Neural cell (in vitro differentiated cells): ENCODE measurements around the gene SAE1. TPM values are rescaled to one million over a fixed set of nuclear protein-coding genes. Genes with fewer than 3 reads are reported as not detected.
"Not testable (repeated sequence)": the region's sequence is repeated elsewhere in the genome, so short reads cannot be mapped to it uniquely, and the experiment has no call there.

ENCODE experiments used
- H2AFZ ChIP-seq: fragments of 200-600, 300-800 bp; sonication (generic), shearing (Covaris generic); 2 replicates; pipeline ENCODE4 v1.6.0; 2014; ENCODE audit warnings: low read depth, mild to moderate bottlenecking, antibody characterized with exemption, low read length, moderate library complexity
- H3F3A ChIP-seq: fragments of 200-600 bp; shearing (Covaris generic); 2 replicates; pipeline ENCODE4 v1.6.1; 2016; ENCODE audit warnings: mild to moderate bottlenecking, moderate library complexity, mixed read lengths, antibody characterized with exemption, low read length; ENCODE audit not compliant: insufficient read depth, poor library complexity, severe bottlenecking
- H3K27ac ChIP-seq: fragments of 200-600, 300-800 bp; sonication (generic), shearing (Covaris generic); 2 replicates; pipeline ENCODE4 v1.5.1; 2014; ENCODE audit warnings: mild to moderate bottlenecking, low read length, moderate library complexity
- H3K27me3 ChIP-seq: fragments of 300-800, 200-600 bp; sonication (generic), shearing (Covaris generic); 2 replicates; pipeline ENCODE4 v1.6.0; 2014; ENCODE audit warnings: mild to moderate bottlenecking, low read depth, low read length, moderate library complexity; ENCODE audit not compliant: insufficient read depth
- H3K36me3 ChIP-seq: fragments of 300-800, 200-600 bp; sonication (generic), shearing (Covaris generic); 2 replicates; pipeline ENCODE4 v1.5.1; 2014; ENCODE audit warnings: mild to moderate bottlenecking, antibody characterized with exemption, low read length, moderate library complexity; ENCODE audit not compliant: insufficient read depth
- H3K4me2 ChIP-seq: fragments of 300-800, 200-600 bp; sonication (generic), shearing (Covaris generic); 2 replicates; pipeline ENCODE4 v1.6.0; 2014; ENCODE audit warnings: mild to moderate bottlenecking, low read length
- H3K4me3 ChIP-seq: fragments of 300-800, 200-600 bp; sonication (generic), shearing (Covaris generic); 2 replicates; pipeline ENCODE4 v1.5.1; 2014; ENCODE audit warnings: mild to moderate bottlenecking, low read length, moderate library complexity
- H3K79me2 ChIP-seq: fragments of 200-600 bp; shearing (Covaris generic); replicated peaks from 2 replicates; pipeline ENCODE4 v1.6.0; 2014; ENCODE audit warnings: mild to moderate bottlenecking, low read length, moderate library complexity; ENCODE audit not compliant: insufficient read depth
- H3K9ac ChIP-seq: fragments of 300-800, 200-600 bp; sonication (generic), shearing (Covaris generic); 2 replicates; pipeline ENCODE4 v1.6.1; 2016; ENCODE audit warnings: mild to moderate bottlenecking, low read length, mixed read lengths
- H3K9me2 ChIP-seq: fragments of 200-600 bp; shearing (Covaris generic); 2 replicates; pipeline ENCODE4 v1.6.1; 2016; ENCODE audit warnings: mild to moderate bottlenecking, low read length, mixed read lengths; ENCODE audit not compliant: insufficient read depth
- H3K9me3 ChIP-seq: fragments of 200-600, 300-800 bp; sonication (generic), shearing (Covaris generic); 2 replicates; pipeline ENCODE4 v1.6.1; 2016; ENCODE audit warnings: mild to moderate bottlenecking, mixed run types, low read length, moderate library complexity, mixed read lengths
- H4K20me1 ChIP-seq: fragments of 200-600 bp; shearing (Covaris generic); 2 replicates; pipeline ENCODE4 v1.6.1; 2016; ENCODE audit warnings: mild to moderate bottlenecking, mixed run types; ENCODE audit not compliant: insufficient read depth
- EP300 ChIP-seq: fragments of 450-650 bp; conservative IDR thresholded peaks from 2 replicates; pipeline ENCODE4 v1.6.1; 2014; ENCODE audit warnings: antibody characterized with exemption, mild to moderate bottlenecking, moderate library complexity; ENCODE audit not compliant: poor library complexity, severe bottlenecking
- EZH2 ChIP-seq: fragments of 200-600, 300-800 bp; shearing (Covaris generic), sonication (generic); IDR thresholded peaks from 2 replicates; pipeline ENCODE4 v1.6.1; 2014; ENCODE audit warnings: antibody characterized with exemption, low read length, borderline replicate concordance, mild to moderate bottlenecking; ENCODE audit not compliant: insufficient read depth, poor library complexity, severe bottlenecking
- MXI1 ChIP-seq: fragments of 450-650 bp; conservative IDR thresholded peaks from 2 replicates; pipeline ENCODE4 v1.6.1; 2014; ENCODE audit warnings: antibody characterized with exemption, mild to moderate bottlenecking; ENCODE audit not compliant: poor library complexity, severe bottlenecking
- POLR2AphosphoS5 ChIP-seq: IDR thresholded peaks from 2 replicates; pipeline ENCODE4 v1.6.1; 2012
- RAD21 ChIP-seq: fragments of 450-650 bp; conservative IDR thresholded peaks from 2 replicates; pipeline ENCODE4 v1.6.1; 2014; ENCODE audit warnings: antibody characterized with exemption, mild to moderate bottlenecking, moderate library complexity
- SMC3 ChIP-seq: fragments of 450-650 bp; conservative IDR thresholded peaks from 2 replicates; pipeline ENCODE4 v1.6.1; 2014; ENCODE audit warnings: antibody characterized with exemption, mild to moderate bottlenecking, moderate library complexity; ENCODE audit not compliant: poor library complexity
- TAF1 ChIP-seq: IDR thresholded peaks from 2 replicates; pipeline ENCODE4 v1.6.1; 2012; ENCODE audit warnings: low read depth
- polyA plus RNA-seq: library from polyadenylated mRNA; depleted of rRNA; stranded (reverse); fragments of >200 nt; gene quantifications from 2 replicates; pipeline ENCODE4 v1.2.3, GENCODE V29; 2014
- TF ChIP-seq, protein P1 (sequence below): fragments of 450-650 bp; IDR thresholded peaks from 2 replicates; pipeline ENCODE4 v1.5.1; 2014; ENCODE audit warnings: antibody characterized with exemption, mild to moderate bottlenecking, moderate library complexity; ENCODE audit not compliant: poor library complexity, severe bottlenecking
- TF ChIP-seq, protein P2 (sequence below): IDR thresholded peaks from 2 replicates; pipeline ENCODE4 v1.6.1; 2012; ENCODE audit warnings: borderline replicate concordance

SAE1 gene
- polyA plus RNA-seq, 1 donor from 2014 or later, result 178 TPM

GRCh38 chr19:47247308-47247990 lies 116.8 kb downstream of the SAE1 start:
- Histone ChIP-seq H2AFZ (no peak overlapping the region), H4K20me1 (no peaks in the 10 kb centered on the region), H3K9me2 (no peaks in the 10 kb centered on the region), H3K4me3 (no peak overlapping the region), H3K27me3 (no peaks in the 10 kb centered on the region), H3K9ac (no peak overlapping the region), H3K27ac (no peak overlapping the region), H3F3A (no peaks in the 10 kb centered on the region), H3K4me2 (no peak overlapping the region), H3K36me3 (no peaks in the 10 kb centered on the region), H3K79me2 (no peaks in the 10 kb centered on the region), H3K9me3 (no peaks in the 10 kb centered on the region)
- TF ChIP-seq RAD21 (peak; percentile 64), EZH2 (no peak), SMC3 (peak; percentile 76)
- TF ChIP-seq, protein P1, sequence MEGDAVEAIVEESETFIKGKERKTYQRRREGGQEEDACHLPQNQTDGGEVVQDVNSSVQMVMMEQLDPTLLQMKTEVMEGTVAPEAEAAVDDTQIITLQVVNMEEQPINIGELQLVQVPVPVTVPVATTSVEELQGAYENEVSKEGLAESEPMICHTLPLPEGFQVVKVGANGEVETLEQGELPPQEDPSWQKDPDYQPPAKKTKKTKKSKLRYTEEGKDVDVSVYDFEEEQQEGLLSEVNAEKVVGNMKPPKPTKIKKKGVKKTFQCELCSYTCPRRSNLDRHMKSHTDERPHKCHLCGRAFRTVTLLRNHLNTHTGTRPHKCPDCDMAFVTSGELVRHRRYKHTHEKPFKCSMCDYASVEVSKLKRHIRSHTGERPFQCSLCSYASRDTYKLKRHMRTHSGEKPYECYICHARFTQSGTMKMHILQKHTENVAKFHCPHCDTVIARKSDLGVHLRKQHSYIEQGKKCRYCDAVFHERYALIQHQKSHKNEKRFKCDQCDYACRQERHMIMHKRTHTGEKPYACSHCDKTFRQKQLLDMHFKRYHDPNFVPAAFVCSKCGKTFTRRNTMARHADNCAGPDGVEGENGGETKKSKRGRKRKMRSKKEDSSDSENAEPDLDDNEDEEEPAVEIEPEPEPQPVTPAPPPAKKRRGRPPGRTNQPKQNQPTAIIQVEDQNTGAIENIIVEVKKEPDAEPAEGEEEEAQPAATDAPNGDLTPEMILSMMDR, result peak; percentile 81

- H3K4me3 ChIP-seq, H3K79me2 ChIP-seq, H3K9me2 ChIP-seq, H3K9ac ChIP-seq, H3K4me2 ChIP-seq, H3K9me3 ChIP-seq, H4K20me1 ChIP-seq, H3K27me3 ChIP-seq, H3K27ac ChIP-seq, H2AFZ ChIP-seq, H3K36me3 ChIP-seq, H3F3A ChIP-seq: not testable (repeated sequence)
These were observed 122.4 kb downstream of the SAE1 start for GRCh38 chr19:47253016-47253415.

GRCh38 chr19:47253467-47253881 lies 122.8 kb downstream of the SAE1 start:
- Histone ChIP-seq H3K4me3 (no peak overlapping the region), H4K20me1 (no peaks in the 10 kb centered on the region), H2AFZ (no peak overlapping the region), H3K79me2 (no peaks in the 10 kb centered on the region), H3K9ac (no peak overlapping the region), H3K36me3 (no peaks in the 10 kb centered on the region), H3K9me3 (no peaks in the 10 kb centered on the region), H3F3A (no peaks in the 10 kb centered on the region), H3K27ac (no peak overlapping the region), H3K9me2 (no peaks in the 10 kb centered on the region), H3K27me3 (no peaks in the 10 kb centered on the region), H3K4me2 (no peak overlapping the region)
- no peak for TF ChIP-seq EZH2
- TF ChIP-seq EP300, result no peak
- no peak for TF ChIP-seq RAD21
- no peak for TF ChIP-seq POLR2AphosphoS5
- no peak for TF ChIP-seq MXI1
- no peak for TF ChIP-seq TAF1
- TF ChIP-seq, protein P2, sequence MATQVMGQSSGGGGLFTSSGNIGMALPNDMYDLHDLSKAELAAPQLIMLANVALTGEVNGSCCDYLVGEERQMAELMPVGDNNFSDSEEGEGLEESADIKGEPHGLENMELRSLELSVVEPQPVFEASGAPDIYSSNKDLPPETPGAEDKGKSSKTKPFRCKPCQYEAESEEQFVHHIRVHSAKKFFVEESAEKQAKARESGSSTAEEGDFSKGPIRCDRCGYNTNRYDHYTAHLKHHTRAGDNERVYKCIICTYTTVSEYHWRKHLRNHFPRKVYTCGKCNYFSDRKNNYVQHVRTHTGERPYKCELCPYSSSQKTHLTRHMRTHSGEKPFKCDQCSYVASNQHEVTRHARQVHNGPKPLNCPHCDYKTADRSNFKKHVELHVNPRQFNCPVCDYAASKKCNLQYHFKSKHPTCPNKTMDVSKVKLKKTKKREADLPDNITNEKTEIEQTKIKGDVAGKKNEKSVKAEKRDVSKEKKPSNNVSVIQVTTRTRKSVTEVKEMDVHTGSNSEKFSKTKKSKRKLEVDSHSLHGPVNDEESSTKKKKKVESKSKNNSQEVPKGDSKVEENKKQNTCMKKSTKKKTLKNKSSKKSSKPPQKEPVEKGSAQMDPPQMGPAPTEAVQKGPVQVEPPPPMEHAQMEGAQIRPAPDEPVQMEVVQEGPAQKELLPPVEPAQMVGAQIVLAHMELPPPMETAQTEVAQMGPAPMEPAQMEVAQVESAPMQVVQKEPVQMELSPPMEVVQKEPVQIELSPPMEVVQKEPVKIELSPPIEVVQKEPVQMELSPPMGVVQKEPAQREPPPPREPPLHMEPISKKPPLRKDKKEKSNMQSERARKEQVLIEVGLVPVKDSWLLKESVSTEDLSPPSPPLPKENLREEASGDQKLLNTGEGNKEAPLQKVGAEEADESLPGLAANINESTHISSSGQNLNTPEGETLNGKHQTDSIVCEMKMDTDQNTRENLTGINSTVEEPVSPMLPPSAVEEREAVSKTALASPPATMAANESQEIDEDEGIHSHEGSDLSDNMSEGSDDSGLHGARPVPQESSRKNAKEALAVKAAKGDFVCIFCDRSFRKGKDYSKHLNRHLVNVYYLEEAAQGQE, result no peak
- TF ChIP-seq, protein P1, result no peak
- TF ChIP-seq SMC3, result no peak
